PC-3 (cell line): Measurements from ENCODE around the gene CDCP1. TPM values are rescaled to one million over a fixed set of nuclear protein-coding genes. Genes with fewer than 3 reads are reported as not detected.

Source experiments
- ATAC-seq: fragments of 200-7000 bp; cut with Tn5 transposase; 2 replicates; pipeline ENCODE4 v1.9.1; 2020; ENCODE audit warnings: mild to moderate bottlenecking, moderate library complexity
- BruUV-seq: library from RNA; stranded (reverse); fragments of 400-500 nt; replicated peaks from 2 replicates; lab custom pipeline; 2021; lab: Mats Ljungman, UMichigan
- CTCF ChIA-PET: fragments of 300-600 bp; sonication (Branson Sonifier 250); formaldehyde crosslinking; loops from one replicate; lab custom pipeline; 2022; ENCODE audit warnings: antibody characterized with exemption; lab: Charles Lee
- POLR2A ChIA-PET: fragments of 300-600 bp; sonication (Branson Sonifier 250); formaldehyde crosslinking; loops from one replicate; lab custom pipeline; 2022; ENCODE audit warnings: antibody characterized with exemption; ENCODE audit not compliant: unreplicated experiment; lab: Charles Lee
- DNase-seq: peaks from one replicate; pipeline ENCODE4 v3.0.0-alpha.2; 2015
- H2AFZ ChIP-seq: fragments of 300-600 bp; sonication (generic); 2 replicates; pipeline ENCODE4 v1.6.0; 2016; ENCODE audit warnings: antibody characterized with exemption, low read length
- H3F3A ChIP-seq: fragments of 300-600 bp; sonication (generic); one replicate; pipeline ENCODE4 v1.6.0; 2017; ENCODE audit warnings: antibody characterized with exemption, low read length, control low read depth, mild to moderate bottlenecking; ENCODE audit not compliant: unreplicated experiment
- H3K27ac ChIP-seq: fragments of 300-600 bp; sonication (generic); 2 replicates; pipeline ENCODE4 v1.5.1; 2016; ENCODE audit warnings: mild to moderate bottlenecking, low read length
- H3K27me3 ChIP-seq: fragments of 300-600 bp; sonication (generic); 2 replicates; pipeline ENCODE4 v1.6.1; 2016; ENCODE audit warnings: low read length, mixed read lengths
- H3K36me3 ChIP-seq: fragments of 300-600 bp; sonication (generic); 2 replicates; pipeline ENCODE4 v1.6.1; 2016; ENCODE audit warnings: low read depth, mixed run types, low read length, mixed read lengths
- H3K4me1 ChIP-seq: fragments of 300-600 bp; sonication (generic); 2 replicates; pipeline ENCODE4 v1.5.1; 2016; ENCODE audit warnings: low read length; ENCODE audit not compliant: insufficient read depth
- H3K4me2 ChIP-seq: fragments of 300-600 bp; sonication (generic); 2 replicates; pipeline ENCODE4 v1.6.0; 2016; ENCODE audit warnings: low read length
- H3K4me3 ChIP-seq: fragments of 300-600 bp; sonication (generic); 2 replicates; pipeline ENCODE4 v1.5.1; 2016; ENCODE audit warnings: mild to moderate bottlenecking, low read length, mixed read lengths
- H3K79me2 ChIP-seq: fragments of 300-600 bp; sonication (generic); 2 replicates; pipeline ENCODE4 v1.6.1; 2017; ENCODE audit warnings: low read length, mixed read lengths
- H3K9ac ChIP-seq: fragments of 300-600 bp; sonication (generic); 2 replicates; pipeline ENCODE4 v1.6.0; 2016; ENCODE audit warnings: mild to moderate bottlenecking, low read length
- H3K9me2 ChIP-seq: fragments of 300-600 bp; sonication (generic); replicated peaks from 2 replicates; pipeline ENCODE4 v1.6.1; 2016; ENCODE audit warnings: mixed run types, low read length, mixed read lengths
- H3K9me3 ChIP-seq: fragments of 300-600 bp; sonication (generic); 2 replicates; pipeline ENCODE4 v1.6.1; 2016; ENCODE audit warnings: low read length, mixed read lengths
- H4K20me1 ChIP-seq: fragments of 300-600 bp; sonication (generic); 2 replicates; pipeline ENCODE4 v1.6.1; 2016; ENCODE audit warnings: low read length, mixed read lengths
- CTCF ChIP-seq: fragments of 300-600 bp; sonication (generic); conservative IDR thresholded peaks from 2 replicates; pipeline ENCODE4 v1.5.1; 2017; ENCODE audit warnings: antibody characterized with exemption, low read depth, mild to moderate bottlenecking, low read length
- EZH2 ChIP-seq: fragments of 300-600 bp; sonication (generic); IDR thresholded peaks from one replicate; pipeline ENCODE4 v1.6.1; 2017; ENCODE audit warnings: antibody characterized with exemption, mild to moderate bottlenecking, low read length; ENCODE audit not compliant: unreplicated experiment
- EZH2phosphoT487 ChIP-seq: fragments of 300-600 bp; sonication (generic); IDR thresholded peaks from 2 replicates; pipeline ENCODE4 v1.6.1; 2018; ENCODE audit warnings: mild to moderate bottlenecking, antibody characterized with exemption, low read length, borderline replicate concordance
- intact Hi-C: fragments of 100-400 bp; cut with micrococcal nuclease; formaldehyde crosslinking; loops from 2 replicates; pipeline ENCODE4 v1.9.0; 2023
- total RNA-seq: library from RNA; depleted of rRNA; stranded (reverse); fragments of >200 nt; gene quantifications from 2 replicates; pipeline ENCODE4 v1.2.3, GENCODE V29; 2014

The CDCP1 gene
- total RNA-seq, 1 experiment from 2014 or later, result 120 TPM

GRCh38 chr3:45171283-45171682 is 25.1 kb upstream of the CDCP1 start:
- DNase-seq (peak; percentile 59), ATAC-seq (no peak)
- H3K27me3 ChIP-seq, result no peaks in the 10 kb centered on the region
- H4K20me1 ChIP-seq, result no peaks in the 10 kb centered on the region
- peaks cover 10% of the 10 kb centered on the region for H3F3A ChIP-seq
- peak overlapping the region; percentile 9; the same call in 1 of the 2 replicates for H3K27ac ChIP-seq
- no TSS peak for BruUV-seq
- no peak overlapping the region for H2AFZ ChIP-seq
- H3K36me3 ChIP-seq, result no peaks in the 10 kb centered on the region
- H3K9me3 ChIP-seq, result no peaks in the 10 kb centered on the region
- H3K9ac ChIP-seq, result no peak overlapping the region
- no peaks in the 10 kb centered on the region for H3K9me2 ChIP-seq
- H3K4me2 ChIP-seq, result 0 out of 2 replicates have a peak overlapping the region, but pooled peaks have one; percentile 4
- TF ChIP-seq EZH2 (no peak), EZH2phosphoT487 (no peak), CTCF (0 out of 2 replicates have a peak, but pooled peaks have one; percentile 20)
- H3K4me3 ChIP-seq, result no peak overlapping the region
- intact Hi-C loops, result no loop called here
- H3K4me1 ChIP-seq, result peaks cover 41% of the 10 kb centered on the region
- no peaks in the 10 kb centered on the region for H3K79me2 ChIP-seq
- ChIA-PET CTCF (no interaction called here), POLR2A (no interaction called here)

GRCh38 chr3:45170096-45170495 is 23.9 kb upstream of the CDCP1 start:
- Histone ChIP-seq H3K79me2 (no peaks in the 10 kb centered on the region), H3K9me2 (no peaks in the 10 kb centered on the region), H3K9me3 (no peaks in the 10 kb centered on the region), H3K4me3 (no peak overlapping the region), H3K4me2 (no peak overlapping the region), H3K36me3 (no peaks in the 10 kb centered on the region), H3K4me1 (peaks cover 44% of the 10 kb centered on the region), H3K27me3 (no peaks in the 10 kb centered on the region), H4K20me1 (no peaks in the 10 kb centered on the region), H3K9ac (no peak overlapping the region), H3F3A (peaks cover 10% of the 10 kb centered on the region), H3K27ac (no peak overlapping the region), H2AFZ (no peak overlapping the region)
- ChIA-PET CTCF (no interaction called here), POLR2A (no interaction called here)
- TF ChIP-seq EZH2phosphoT487, result no peak
- no peak for TF ChIP-seq CTCF
- no peak for TF ChIP-seq EZH2
- no peak for ATAC-seq
- intact Hi-C loops, result no loop called here
- DNase-seq, result no peak
- BruUV-seq, result no TSS peak

- H3K4me3 ChIP-seq, result no peak overlapping the region
- no peaks in the 10 kb centered on the region for H3K79me2 ChIP-seq
- H4K20me1 ChIP-seq, result no peaks in the 10 kb centered on the region
- BruUV-seq, result no TSS peak
- H3K9me2 ChIP-seq, result no peaks in the 10 kb centered on the region
- ChIA-PET POLR2A (no interaction called here), CTCF (no interaction called here)
- H3K4me2 ChIP-seq, result no peak overlapping the region
- no peaks in the 10 kb centered on the region for H3K36me3 ChIP-seq
- no peaks in the 10 kb centered on the region for H3K27me3 ChIP-seq
- peaks cover 10% of the 10 kb centered on the region for H3F3A ChIP-seq
- intact Hi-C loops, result no loop called here
- H2AFZ ChIP-seq, result no peak overlapping the region
- ATAC-seq (no peak), DNase-seq (no peak)
- peaks cover 44% of the 10 kb centered on the region for H3K4me1 ChIP-seq
- no peaks in the 10 kb centered on the region for H3K9me3 ChIP-seq
- TF ChIP-seq EZH2phosphoT487, result no peak
- TF ChIP-seq CTCF, result no peak
- no peak for TF ChIP-seq EZH2
- no peak overlapping the region for H3K9ac ChIP-seq
- H3K27ac ChIP-seq, result no peak overlapping the region
Measured at GRCh38 chr3:45169125-45169904, 23.1 kb upstream of the CDCP1 start.
